GM18511 (cell line): ENCODE results near the gene DKK3.

Experiments used
- ATAC-seq: cut with Tn5 transposase; IDR thresholded peaks from one replicate; pipeline ENCODE4 v1.9.1; 2021; ENCODE audit warnings: mild to moderate bottlenecking, moderate library complexity; ENCODE audit not compliant: unreplicated experiment

The DKK3 gene

DNA sequence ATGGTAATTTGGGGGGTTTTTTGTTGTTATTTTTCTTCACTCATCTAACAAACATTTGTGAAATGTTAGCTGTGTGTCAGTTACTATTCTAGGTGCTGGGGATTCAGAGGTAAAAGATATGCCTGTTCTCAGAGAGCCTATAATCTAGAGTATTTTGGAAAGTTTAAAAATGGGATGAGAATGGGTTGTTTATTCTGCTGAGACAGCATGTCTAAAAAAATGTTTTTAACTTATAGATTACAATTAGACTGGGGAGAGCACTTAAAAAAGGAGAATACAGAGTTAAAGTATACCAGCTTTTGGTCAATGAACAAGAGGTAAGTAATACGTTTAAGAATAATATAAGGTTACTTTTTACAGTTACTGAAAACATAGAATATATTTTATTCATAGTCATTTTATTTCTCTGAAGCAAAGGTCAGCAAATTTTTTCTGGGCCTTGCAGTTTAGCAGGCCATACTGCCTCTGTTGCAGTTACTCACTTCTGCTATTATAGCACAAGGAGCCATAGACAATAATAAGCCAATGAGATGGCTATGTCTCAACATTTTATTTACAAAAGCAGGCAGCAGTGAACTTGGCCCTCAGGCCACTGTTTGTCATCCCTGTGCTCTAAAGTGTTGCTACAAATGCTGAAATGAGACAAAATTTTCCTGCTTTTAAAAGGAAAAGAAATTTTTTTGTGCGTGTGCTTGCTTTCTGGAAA lies 60.0 kb downstream of the DKK3 start:
- no peak for ATAC-seq

DNA sequence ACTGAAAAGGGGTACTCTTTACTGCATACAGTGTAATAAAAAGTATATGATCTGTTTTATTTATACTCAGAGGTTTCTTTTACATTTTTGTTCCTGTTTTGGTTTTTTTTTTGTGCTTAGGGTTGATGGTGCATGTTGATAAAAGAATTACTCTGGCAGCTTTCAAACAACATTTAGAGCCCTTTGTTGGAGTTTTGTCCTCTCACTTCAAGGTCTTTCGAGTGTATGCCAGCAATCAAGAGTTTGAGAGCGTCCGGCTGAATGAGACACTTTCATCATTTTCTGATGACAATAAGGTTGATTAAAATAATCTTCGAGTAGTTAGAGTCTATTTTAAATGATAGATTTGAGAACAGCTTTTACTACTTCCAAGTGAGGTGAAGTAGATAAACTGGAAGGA lies 60.6 kb downstream of the DKK3 start:
- ATAC-seq = no peak

DNA sequence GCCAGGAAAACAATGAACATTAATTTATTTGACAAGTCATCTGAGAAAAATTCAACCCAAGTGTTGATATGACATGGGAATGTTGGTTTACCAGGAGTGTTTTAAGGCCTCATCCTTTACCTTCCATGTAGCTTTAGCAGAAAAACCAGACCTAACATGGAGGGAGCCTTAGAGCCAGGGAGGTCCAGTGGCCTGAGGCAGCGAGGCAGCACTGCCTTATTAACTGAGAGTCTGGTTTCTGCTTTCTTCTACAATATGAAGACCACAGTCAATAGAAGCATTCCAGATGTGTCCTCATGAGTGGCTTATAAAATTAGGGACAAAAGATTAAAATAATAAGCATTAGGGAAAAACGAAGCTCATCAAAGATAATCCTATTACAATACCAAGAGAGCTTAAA lies 61.5 kb downstream of the DKK3 start:
- ATAC-seq = no peak

GRCh38 chr11:11946180-11946579 lies 62.2 kb downstream of the DKK3 start:
- ATAC-seq = no peak

GRCh38 chr11:11944444-11944843 lies 64.0 kb downstream of the DKK3 start:
- ATAC-seq = no peak

- ATAC-seq = no peak
Measured at GRCh38 chr11:11942668-11943067, 65.8 kb downstream of the DKK3 start.

- no peak for ATAC-seq
Measured at GRCh38 chr11:11940551-11940950, 67.9 kb downstream of the DKK3 start.

GRCh38 chr11:11937957-11938356 lies 70.5 kb downstream of the DKK3 start:
- ATAC-seq = no peak

- ATAC-seq = no peak
Measured at GRCh38 chr11:11937433-11937832, 71.0 kb downstream of the DKK3 start.

- ATAC-seq = no peak
Measured at GRCh38 chr11:11935536-11935935, 72.9 kb downstream of the DKK3 start.

DNA sequence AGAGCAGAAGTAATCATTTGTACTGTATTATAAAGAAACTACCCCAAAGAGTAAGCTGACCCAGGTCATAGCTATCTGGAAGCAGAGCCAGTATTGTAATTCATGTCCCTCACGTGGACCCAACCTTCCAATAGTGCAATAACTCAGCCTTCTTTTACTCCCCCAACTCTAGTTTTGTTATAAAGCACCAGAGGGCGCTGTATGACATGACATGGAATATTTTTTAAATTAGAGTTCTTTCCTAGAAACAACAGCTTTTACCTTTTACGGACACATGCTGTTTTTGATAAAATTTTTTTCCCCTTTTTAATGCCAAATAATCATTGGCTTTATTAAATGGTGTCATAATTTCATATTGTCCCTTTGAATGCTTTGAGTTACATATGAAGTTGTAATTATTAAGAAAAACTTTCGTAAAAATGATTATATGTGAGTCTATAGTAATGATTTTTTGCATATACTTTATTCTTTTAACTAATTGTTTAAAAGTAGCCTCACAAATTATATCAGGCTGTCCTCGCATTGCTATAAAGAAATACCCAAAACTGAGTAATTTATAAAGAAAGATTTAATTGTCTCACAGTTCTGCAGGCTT lies 76.9 kb downstream of the DKK3 start:
- no peak for ATAC-seq

- no peak for ATAC-seq
Measured at GRCh38 chr11:11929920-11930319, 78.5 kb downstream of the DKK3 start.

DNA sequence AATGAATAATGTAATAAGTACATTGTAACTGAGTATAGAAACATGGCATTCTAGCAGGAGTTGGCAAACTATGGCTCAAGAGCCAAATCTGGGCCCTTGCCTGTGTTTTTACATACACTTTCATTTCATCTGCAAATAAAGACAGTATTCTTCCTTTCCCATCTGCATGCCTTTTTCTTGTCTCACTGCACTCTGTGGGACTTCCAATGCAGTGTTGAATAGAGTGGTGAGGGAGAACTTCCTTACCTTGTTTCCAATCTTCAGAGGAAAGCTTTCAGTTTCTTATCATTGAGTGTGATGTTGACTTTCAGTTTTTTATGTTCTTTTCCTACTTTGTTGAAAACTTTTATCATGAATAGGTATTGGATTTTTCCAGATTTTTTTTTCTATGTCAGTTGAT lies 84.6 kb downstream of the DKK3 start:
- no peak for ATAC-seq

- ATAC-seq = no peak
Measured at GRCh38 chr11:11916981-11917399, 91.4 kb downstream of the DKK3 start.

- ATAC-seq = no peak
Measured at GRCh38 chr11:11915625-11916024, 92.8 kb downstream of the DKK3 start.

DNA sequence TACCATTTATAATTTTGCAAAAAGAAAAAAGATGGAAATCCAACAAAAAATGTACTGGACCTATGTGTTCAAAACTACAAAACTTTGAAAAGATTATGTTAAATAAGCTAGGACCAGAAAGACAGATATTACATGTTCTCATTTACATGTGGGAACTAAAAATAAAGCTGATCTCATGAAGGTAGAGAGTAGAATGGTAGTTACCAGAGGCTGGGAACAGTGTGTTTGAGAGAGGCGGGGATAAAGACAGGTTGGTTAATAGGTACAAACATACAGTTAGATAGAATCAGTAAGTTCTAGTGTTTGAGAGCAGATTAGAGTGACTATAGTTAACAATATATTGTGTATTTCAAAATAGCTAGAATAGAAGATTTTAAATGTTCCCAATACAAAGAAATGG lies 95.0 kb downstream of the DKK3 start:
- ATAC-seq = no peak
